Stimulated activated CD4-positive, alpha-beta T cell treated with anti-CD3 and anti-CD28 coated beads, Interleukin-12 subunit alpha, Interleukin-12 subunit beta, amount 100 ng/mL, for 48 hours (primary cell): ENCODE measurements around the gene FAM186B.

Source experiments
- DNase-seq, 3 donors: peaks; one replicate each; pipeline ENCODE4 v3.0.0-alpha.2; 2020; ENCODE audit warnings: low read depth in 2 of 3, low spot score in 1 of 3

FAM186B gene

GRCh38 chr12:49636574-49636973 lies 31.1 kb upstream of the FAM186B start:
- DNase-seq = no peak

DNA sequence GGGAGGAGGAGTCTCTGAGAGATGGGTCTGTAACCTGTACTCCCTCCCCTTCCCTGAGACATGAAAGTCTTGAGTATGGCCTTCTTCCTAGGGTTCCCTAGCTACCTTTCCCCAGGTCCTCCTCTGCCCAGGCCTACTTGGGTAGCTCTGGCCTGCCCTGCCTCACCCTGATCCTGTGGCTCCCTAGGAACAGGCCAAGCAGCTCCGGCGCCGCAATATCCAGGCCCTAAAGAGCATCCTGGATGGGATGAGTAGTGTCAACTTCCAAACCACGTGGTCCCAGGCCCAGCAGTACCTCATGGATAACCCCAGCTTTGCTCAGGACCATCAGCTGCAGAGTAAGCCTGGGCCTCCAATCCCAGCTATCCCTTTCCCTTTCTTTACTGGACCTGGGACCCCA lies 30.2 kb upstream of the FAM186B start:
- no peak for DNase-seq

GRCh38 chr12:49635036-49635435 lies 29.6 kb upstream of the FAM186B start:
- no peak for DNase-seq

DNA sequence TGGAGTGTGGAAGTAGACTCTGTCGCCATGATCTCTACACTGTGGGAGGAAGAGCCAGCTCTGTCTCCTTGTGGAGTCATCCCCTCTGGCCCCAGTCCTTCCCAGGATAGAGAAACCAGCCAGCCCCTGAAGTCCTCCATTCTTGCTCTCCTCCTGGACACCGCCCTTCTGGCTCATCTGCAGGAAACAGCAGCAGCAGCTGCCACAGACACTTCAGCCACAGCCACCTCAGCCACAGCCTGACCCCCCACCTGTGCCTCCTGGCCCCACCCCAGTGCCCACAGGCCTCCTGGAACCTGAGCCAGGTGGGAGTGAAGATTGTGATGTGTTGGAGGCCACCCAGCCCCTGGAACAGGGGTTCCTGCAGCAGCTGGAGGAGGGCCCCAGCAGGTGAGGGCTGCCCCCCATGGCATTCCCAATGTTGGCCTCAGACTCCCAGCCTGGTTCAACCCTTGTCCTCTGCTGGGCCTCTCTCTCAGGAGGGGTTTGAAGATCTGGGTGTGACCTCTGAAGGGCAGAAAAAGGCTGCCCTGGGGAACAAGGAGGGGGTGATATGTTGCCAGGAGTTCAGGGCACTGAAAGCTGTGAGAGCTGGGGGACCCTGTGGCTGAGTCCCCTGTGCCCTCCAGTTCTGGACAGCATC lies 28.4 kb upstream of the FAM186B start:
- no peak for DNase-seq

GRCh38 chr12:49632986-49633702 lies 27.7 kb upstream of the FAM186B start:
- no peak for DNase-seq

GRCh38 chr12:49632401-49632800 lies 27.0 kb upstream of the FAM186B start:
- DNase-seq = no peak

- no peak for DNase-seq
These were observed 26.0 kb upstream of the FAM186B start for GRCh38 chr12:49631336-49631907.

- DNase-seq = no peak
These were observed 22.4 kb upstream of the FAM186B start for GRCh38 chr12:49627752-49628360.

DNA sequence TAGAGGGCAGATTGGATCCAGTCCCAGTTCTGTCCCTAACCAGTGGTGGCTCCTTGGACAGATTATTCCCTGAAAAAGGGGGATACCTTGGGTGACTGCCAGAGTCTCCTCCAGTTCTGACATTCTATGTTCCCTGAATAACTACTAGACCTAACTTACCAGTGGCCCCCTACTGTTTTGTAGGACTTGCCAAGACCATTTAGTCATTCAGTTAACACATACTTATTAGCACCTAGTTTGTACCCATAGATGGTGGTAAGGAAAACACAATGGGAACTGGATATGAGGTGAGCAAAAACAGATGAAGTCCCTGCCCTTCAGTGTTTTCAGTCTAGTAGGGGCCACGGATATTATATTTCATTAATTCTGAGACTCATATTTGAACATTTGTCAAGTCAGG lies 21.4 kb upstream of the FAM186B start:
- no peak for DNase-seq

- DNase-seq = no peak
These were observed 20.9 kb upstream of the FAM186B start for GRCh38 chr12:49626169-49626835.

DNA sequence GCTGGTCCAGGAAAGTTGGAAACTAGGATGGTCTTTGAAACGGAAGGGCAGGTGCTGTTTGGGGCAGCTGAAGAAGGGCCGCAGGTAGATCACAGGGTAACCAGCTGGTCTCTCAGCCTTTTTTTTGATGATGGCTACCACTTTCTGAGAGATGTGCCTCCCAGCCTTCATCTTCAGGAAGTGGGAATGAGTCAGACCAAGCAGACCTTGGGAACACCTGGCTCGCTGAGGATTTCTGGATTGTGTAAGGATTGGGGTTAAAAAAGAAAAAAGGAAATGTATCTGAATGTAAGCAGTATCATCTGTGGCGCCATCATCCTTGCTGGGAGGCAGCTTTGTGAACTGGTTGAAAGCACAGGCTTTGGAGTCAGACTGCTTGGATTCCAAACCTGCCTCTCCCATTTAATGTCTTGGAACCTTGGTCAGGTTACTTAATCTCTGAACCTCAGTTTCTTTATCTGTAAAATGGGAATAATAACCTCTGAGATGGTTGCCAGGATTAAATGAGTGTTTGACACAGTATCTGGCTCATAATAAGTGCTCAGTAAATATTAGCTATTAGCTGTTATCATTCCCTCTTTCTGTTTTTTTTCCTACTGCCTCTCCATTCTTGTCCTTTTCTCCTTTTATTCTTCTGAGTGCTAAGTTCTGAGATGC lies 19.6 kb upstream of the FAM186B start:
- DNase-seq = no peak

DNA sequence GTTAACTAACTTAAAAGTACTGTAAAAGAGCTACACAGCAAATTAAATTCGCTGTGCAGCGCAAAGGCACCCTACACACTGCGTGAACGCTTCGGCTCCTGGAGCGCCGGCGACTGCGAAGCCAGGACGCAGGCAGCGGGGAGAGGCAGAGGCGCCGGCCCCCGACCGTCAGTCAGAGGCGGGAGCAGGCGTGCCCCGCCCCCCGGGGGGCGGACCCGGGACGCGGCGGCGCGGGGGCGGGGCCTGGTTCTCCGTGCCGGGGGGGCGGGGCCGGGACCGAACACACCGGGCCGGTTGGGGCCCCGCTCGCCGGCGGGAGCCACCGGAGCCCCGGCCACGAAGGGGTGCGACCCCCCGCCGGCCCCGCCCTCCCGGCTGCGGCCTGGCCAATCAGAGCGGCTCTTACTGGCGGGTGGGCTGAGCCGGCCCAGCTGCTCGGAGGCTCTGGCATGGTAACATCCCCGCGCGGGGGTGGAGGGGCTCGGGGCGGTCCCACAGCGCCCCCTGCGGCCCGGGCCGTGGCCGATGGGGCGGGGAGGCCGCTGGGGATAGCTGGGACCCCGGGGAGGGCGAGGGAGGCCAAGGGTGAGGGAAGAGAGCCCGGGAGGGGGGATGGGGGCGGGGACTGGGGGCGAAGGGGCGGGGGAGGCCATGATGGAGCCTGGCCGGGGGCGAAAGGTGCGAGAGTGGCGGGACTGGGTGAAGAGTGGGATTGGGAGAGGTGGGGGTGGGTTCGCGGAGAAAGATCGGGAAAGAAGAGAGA lies 17.9 kb upstream of the FAM186B start, which contains the start of gene PRPF40B:
PRPF40B (plus strand) TSS at position 420 of the 763 bp plus-strand sequence; CDS start at position 450, 30 bp downstream.
- peak; percentile 70 to 79 (median 74) for DNase-seq

DNA sequence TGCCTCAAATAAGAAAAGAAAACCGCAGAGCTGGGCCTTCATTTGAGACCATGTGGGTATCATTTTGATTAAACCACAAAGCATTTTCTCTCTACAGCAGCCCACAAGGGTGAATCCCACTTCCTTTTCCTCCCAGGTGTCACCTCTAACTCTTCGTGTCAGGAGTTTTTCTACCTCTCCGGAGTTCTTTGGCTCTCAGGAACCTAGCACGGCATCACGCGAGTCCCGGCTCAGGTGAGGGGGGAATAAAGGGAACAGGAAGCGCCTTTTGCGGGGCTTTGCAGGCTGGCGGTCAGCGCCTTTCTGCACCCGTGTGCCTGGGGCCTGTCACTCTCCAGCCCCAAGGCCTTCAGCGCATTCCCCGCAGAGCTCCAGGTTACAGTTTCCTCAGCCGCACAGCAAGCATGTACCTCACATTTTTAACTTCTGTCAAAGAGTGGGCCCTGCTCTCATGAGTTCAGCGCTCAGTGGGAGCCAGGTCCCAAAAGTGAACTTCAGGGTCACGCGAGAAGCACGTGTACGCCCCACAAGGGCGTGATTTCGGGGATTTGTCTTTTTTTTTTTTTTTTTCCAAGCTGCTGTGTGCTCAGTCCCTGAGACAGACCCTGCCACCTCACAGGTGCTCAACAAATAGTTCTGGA lies 17.2 kb upstream of the FAM186B start:
- DNase-seq = peak; percentile 13 to 40 (median 34)

DNA sequence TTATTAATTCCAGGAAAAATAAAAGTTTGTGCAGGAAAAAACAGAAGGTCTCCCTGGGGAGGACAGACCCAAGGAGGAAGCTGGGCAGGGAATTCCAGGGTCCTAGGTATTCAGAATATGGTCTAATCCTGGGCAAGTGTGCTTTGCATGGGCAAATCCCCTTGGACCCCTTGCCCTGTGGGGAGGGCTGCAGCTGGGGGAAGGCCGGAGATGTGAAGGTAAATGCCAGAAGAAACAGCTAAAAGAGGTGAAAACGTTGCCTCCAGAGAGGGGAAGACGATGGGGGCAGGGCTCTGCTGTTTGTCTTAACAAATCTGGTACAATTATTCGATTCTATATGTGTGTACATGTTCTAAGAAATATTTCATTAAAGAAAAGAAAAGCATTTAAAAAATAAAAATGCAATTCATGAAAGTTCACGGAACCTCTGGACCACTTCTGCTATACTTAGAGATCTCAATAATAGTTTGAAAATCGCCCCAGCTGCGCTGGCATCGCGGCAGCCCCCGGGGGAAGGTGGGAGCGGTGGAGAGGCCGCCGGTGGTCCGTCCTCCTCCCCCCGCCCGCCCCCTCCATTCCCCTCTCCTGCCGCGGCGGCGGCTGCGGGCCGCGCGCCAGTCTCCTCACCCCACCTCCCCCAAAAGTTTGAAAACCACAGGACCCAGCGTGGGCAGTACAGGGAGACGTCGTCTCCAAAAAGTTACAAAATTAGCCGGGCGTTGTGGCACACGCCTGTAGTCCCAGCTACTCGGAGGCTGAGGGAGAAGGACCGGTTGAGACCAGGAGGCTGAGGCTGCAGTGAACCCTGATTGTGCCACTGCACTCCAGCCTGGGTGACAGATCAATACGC lies 16.4 kb upstream of the FAM186B start:
- DNase-seq = peak in 1 of 3 donors; percentile 32

GRCh38 chr12:49619286-49619685 lies 13.8 kb upstream of the FAM186B start:
- no peak for DNase-seq

- DNase-seq = no peak
These were observed 13.1 kb upstream of the FAM186B start for GRCh38 chr12:49618576-49618975.

- DNase-seq = no peak
These were observed 11.2 kb upstream of the FAM186B start for GRCh38 chr12:49616533-49617219.

GRCh38 chr12:49615725-49616124 lies 10.3 kb upstream of the FAM186B start:
- DNase-seq = no peak
